HG03045 (cell line): Measurements from ENCODE around the gene CASQ1.

ENCODE experiments used
- ATAC-seq: cut with Tn5 transposase; IDR thresholded peaks from one replicate; pipeline ENCODE4 v1.9.1; 2021; ENCODE audit warnings: mild to moderate bottlenecking, moderate library complexity; ENCODE audit not compliant: unreplicated experiment

CASQ1 gene

DNA sequence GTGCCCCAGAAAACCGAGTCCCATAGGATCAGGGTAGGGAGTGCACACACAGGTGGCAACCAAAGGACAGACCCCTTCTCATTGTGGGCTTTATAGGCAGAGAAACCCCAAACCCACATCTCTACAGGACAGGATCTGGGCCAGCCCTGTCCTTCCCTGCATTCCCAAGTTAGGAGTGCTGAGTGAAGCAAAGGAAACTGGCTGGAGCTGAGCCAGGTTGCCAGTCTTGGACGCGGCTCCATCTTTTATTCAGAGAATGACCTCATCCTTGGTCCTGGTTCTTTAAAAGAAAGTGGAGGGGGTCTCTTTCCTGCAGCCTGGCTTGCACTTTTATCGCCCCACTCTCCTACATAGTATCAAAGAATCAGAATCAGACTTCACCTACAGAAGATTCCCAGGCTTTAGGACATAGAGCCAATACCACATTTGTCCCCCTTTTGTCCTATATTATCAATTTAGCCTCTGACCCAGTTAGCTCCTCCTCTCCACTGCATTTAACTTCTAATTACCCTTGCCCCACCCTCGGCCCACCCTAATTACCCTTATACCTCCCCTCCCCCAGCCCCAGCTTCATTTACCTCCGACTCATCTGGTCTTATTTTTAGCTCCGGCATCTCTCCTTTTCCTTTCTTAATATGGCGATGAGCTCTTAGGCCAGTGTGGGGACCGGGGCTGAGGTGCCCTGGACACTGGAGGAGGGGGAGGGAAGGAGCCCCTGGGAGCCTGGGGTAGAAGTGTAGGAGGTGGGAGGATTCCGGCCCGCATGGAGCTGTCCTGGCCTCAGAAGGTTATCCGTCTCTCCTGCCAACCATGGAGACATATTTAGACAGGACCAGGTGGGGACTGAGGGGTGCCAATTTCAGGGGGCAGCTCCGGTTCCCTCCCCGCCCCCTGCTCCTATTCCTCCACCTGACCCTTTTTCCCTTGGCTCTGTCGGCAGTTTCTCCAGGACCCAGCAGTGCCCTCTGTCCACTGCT is at the start of gene CASQ1:
Gene CASQ1, plus strand, starts transcription at position 927 of the 977 bp plus-strand sequence. CDS start 177 bp downstream, outside the sequence.
- ATAC-seq: no peak

DNA sequence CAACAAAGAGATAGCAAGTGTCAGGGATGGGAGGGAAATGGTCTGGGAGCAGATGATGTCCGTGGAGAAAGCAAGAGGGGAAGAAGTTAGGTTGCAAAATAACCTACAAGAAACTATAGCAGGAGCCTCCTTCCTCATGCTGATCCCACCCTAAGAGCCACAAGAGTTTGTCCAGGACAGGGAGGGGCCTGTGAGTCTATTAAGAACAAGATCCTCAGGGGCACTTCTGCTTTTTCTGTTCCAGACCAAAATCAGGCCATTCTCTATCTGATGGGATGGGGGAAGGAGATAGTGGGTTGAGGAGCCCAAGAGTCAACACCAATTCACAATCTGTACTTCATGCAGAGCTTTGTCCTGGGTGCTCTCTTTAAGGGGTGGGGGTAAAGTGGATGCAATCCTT is 46.7 kb upstream of the CASQ1 start:
- no peak for ATAC-seq

DNA sequence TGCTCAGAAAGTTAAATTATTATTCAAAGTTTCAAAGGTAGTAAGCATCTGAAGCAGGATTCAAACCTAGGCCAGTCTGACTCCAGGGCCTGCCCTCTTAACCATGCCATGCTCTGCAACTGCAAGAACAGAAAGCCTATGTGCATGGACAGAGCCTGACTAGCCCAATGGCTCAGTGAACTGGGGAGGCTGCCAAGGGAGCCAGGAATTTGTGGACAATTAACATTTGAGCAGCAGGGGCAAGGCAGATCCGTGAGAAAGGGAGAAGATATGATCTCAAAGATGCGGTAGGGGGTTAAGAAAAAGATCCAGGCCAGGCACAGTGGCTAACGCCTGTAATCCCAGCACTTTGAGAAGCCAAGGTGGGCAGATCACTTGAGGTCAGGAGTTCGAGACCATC is 45.5 kb upstream of the CASQ1 start:
- ATAC-seq: no peak

DNA sequence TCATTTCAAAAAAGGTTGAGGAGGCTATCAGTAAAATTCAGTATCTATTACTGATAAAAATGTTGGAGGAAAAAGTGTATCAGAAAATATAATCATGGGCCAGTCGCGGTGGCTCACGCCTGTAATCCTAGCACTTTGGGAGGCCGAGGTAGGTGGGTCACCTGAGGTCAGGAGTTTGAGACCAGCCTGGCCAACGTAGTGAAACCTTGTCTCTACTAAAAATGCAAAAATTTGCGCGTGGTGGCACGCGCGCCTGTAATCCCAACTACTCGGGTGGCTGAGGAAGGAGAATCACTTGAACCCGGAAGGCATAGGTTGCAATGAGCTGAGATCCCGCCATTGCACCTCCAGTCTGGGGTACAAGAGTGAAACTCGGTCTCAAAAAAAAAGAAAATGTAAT is 44.3 kb upstream of the CASQ1 start:
- no peak for ATAC-seq

DNA sequence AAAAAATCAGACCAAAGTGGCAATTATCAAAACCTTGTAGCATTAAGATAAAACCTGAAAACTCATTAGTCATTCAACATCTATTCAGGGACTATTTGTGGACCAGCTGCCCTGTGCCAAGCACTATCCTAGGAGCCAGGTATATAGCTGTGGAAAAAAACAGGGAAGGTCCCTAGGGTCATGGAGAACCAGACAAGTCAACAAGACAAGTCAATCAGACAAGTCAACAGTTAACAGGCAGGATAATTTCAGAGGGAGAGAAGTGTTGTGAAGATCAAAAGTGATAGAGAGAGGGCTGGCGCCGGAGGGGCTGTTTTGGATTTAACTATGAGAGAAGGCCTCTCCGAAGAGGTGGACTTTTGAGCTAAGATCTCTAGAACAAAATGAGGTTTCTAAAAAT is 42.3 kb upstream of the CASQ1 start:
- ATAC-seq: no peak

DNA sequence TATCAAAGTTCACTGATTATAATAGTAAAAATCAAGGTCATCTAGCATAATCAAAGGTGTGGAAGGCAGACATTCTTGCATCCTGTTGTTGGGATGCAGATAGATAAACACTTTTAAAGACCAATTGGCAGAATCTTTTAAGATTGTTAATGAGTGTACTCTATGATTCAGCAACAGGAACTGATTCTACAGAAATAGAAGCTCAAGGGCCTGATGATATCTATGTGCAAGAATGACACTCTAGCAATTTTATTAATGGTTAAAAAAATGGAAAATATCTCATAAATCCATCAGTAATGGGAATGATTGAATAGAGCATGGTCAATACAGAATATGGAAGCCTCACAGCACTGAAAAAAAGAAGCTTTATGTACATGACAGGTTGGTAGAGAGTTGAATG is 41.1 kb upstream of the CASQ1 start:
- ATAC-seq: no peak

DNA sequence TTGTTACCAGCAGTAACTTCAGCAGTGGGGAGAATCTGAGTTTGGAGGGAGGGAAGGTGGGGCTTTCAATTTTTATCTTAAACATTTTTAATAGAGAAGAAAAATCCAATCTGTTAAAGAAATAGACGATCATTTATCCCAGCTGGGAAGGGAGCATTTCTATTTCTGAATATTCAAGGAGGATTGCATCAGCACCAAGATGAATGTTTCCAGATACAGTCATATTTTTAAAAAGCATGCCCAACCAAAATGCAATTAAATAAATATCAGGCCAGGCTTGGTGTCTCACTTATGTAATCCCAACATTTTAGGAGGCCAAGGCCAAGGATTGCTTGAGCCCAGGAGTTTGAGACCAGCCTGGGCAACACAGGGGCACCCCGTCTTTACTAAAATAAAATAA is 40.7 kb upstream of the CASQ1 start:
- no peak for ATAC-seq

DNA sequence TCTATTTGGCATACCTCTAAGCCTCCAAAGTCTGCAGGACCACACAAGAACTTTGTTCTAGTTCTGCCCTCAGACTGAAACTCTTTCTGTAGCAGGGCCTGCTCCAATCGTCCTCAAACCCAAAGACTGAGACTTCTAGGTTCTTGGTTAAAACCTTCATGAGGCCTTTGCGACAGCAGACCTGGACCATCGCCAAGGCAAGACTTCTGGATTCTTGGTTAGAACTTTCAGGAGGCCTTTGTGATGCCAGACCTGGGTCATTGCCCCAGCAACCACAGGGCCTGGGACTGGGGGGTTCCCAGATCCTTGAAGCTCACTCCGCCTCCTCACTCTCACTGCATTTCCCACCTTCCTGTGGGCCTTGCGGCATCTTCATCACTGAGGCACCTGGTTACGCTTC is 39.1 kb upstream of the CASQ1 start, which contains the start of gene ATP1A4:
Gene ATP1A4, plus strand, starts transcription at position 301 of the 400 bp plus-strand sequence. CDS start 438 bp downstream, outside the sequence.
- no peak for ATAC-seq

DNA sequence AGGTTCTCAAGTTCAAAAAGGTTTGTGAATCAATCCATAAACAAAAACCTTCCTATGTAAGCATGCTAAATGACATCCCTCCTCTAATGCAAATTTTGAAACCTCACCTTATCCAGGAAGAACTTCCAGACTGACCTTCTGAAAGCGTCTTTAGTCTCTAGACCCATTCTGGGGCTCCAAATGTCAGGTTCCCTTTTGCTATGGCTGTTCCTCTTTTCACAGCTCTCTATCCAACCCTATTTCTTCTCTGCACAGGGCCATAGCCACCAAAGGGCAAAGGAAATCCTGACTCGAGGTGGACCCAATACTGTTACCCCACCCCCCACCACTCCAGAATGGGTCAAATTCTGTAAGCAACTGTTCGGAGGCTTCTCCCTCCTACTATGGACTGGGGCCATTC is 35.6 kb upstream of the CASQ1 start:
- no peak for ATAC-seq

DNA sequence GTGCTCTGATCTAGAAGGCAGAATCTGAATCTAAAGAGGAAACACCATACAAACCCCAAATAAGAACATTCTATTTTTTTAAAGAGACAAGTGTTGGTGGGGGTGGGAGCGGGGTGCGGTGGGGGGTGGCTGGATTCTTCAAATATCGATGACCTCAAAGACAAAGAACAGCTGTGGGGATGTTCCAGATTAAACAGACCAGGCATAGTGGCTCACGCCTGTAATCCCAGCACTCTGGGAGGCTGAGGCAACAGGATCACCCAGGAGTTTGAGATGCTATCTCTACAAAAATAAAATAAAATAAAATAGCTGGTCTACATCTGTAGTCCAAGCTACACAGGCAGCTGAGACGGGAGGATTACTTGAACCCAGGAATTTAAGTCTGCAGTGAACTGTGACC is 34.0 kb upstream of the CASQ1 start:
- no peak for ATAC-seq

DNA sequence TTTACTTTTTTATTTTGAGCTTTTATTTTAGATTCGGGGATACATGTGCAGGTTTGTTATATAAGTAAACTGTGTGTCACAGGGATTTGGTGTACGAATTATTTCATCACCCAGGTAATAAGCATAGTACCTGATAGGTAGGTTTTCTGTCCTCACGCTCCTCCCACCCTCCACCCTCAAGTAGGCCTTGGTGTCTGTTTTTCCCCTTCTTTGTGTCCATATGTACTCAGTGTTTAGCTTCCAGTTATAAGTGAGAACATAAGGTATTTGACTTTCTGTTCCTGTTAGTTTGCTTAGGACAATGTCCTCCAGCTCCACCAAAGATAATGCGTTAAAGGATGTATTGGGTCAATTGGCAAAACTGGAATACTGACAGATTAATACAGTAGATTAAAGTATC is 33.2 kb upstream of the CASQ1 start:
- ATAC-seq: no peak

DNA sequence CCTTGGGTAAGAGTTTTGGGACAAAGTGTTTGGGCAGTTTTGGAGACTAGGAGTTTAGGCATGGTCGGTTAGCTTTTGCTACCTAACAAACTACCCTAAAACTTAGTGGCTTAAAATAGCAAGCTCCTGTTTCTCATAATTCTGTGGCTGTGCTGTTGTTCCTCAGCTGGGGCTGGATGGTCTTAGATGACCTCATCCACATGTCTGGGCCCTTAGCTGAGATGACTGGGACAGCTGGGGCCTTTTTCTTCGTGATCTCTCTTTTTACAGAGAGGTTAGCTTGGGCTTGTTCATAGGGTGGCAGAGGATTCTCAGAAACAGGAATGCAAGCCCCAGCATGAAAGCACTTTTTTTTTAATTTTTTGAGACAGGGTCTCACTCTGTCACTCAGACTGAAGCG is 32.3 kb upstream of the CASQ1 start:
- no peak for ATAC-seq

DNA sequence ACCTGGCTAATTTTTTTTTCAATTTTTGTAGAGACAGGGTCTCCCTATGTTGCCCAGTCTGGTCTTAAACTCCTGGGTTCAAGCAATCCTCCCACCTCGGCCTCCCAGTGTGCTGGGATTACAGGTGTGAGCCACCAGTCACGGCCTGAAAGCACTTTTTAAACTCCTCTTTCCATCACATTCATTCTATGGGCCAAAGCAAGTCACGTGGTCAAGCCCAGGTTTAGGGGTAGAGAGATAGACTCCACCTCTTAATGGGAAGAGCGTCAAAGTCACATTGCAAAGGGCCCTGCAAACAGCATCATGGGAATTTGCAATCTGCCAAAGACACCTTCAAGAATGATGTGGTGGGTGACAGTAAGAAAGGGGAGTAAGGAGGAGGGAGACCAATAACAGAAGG is 31.8 kb upstream of the CASQ1 start:
- ATAC-seq: no peak

DNA sequence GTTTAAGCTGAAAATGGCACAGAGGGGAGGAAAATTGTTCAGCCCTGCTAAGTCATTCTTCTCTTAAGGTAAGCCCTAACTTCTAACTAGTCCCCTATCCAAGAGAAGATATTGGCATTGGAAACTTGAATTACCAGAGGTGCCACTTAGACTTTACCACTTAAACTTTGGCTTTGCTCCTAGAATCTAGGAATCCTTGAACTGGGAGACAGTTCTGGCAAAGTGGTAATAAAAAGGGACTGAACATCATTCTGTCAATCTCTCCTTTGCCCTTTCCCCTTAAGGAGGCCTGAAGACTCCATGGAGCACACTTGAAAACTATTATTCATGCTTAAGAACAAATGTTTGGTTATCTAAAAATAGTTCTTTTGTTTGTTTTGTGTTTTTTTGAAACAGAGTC is 30.5 kb upstream of the CASQ1 start:
- no peak for ATAC-seq

DNA sequence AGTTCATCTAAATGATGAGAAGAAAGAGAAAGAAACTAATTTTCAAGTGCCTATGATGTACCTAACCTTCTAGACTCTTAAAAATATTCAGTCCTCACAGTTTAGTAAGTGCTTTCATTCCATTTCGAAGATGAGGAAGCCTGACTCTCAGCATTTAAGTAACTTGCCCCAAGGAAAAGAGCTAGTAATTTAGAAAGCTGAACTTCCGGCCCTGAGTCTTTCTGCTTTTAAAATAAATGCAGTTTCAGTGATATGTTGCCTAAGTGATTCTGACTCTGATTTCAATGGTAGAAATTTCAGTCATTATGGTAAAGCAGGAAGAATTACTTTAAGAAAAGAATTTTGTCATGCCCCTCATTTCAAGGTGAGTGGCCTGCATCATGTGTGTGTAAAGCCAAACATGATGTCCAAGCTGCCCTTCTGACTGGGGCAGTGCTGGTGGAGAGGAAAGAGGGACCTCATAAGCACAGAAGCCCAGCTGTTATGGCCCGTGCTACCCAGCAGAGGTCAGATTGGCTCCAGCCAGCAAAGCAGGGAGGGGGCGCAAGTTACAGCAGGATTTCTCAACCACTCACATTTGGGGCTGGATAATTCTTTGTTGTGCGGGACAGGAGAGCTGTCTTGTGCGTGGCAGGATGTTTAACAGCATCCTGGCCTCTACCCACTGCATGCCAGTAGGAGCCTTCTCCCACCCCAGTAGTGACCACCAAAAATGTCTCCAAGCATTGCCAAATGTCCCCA is 28.2 kb upstream of the CASQ1 start:
- no peak for ATAC-seq

DNA sequence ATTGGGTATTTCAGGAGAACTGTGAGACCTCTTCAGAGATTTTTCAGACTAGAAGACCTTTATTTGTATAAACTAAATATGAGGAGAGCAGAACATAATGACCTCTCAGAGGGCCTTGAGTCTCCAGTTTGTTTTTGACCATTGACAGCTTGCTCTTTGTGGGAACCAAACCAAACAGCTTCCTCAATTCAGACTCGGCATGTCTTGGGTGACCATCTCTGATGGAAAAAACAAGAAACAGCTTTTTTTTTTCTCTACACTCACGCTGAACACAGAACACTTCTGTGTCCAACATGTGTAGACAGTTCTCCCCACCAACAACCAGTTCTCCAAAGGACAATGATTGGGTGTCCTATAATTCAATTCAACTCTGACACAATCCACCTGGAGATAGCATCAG is 27.4 kb upstream of the CASQ1 start:
- ATAC-seq: no peak

DNA sequence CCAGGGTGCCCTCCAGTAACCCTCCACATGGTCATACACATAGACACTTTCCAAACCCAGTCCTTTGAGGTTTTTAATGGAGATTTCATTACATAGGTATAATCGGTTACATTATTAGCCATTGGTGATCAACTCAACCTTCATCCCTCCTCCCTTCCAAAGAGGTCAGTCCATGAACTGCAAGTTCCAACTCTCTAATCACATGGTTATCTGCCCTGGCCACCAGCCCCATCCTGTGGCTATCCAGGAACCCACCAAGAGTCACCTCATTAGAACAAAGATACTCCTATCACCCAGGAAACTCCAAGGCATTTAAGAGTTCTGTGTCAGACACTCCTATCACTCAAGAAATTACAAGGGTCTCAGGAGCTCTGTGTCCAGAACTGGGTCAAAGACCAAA is 26.8 kb upstream of the CASQ1 start:
- no peak for ATAC-seq

DNA sequence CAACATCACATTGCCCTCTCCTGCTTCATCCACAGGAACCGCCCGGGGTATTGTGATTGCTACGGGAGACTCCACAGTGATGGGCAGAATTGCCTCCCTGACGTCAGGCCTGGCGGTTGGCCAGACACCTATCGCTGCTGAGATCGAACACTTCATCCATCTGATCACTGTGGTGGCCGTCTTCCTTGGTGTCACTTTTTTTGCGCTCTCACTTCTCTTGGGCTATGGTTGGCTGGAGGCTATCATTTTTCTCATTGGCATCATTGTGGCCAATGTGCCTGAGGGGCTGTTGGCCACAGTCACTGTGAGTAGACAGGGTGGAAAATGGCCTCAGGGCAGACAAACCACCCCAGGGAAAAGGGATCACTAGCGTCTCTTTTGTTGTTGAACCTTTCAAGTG is 26.3 kb upstream of the CASQ1 start:
- ATAC-seq: no peak

DNA sequence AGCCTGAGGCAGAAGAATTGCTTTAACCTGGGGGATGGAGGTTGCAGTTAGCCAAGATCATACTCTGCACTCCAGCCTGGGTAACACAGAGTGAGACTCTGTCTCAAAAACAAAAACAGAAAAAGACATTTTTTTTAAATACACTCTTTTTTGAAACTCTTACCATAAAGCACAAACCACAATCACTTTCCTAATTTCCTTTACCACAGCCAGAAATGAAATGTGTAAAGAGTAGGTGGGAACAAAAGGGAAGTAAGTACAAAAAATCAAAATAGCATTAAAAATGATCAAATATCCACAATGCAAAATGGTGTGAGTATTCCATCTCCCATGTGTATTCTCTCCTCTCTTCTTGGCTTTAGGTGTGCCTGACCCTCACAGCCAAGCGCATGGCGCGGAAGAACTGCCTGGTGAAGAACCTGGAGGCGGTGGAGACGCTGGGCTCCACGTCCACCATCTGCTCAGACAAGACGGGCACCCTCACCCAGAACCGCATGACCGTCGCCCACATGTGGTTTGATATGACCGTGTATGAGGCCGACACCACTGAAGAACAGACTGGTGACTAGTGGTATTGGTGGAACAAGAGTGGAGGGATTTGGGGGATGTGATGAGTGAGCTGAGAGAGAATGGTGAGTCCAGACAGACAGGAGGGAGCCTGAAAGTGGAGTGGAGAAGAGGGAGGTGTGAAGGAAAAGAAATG is 24.1 kb upstream of the CASQ1 start:
- ATAC-seq: no peak

DNA sequence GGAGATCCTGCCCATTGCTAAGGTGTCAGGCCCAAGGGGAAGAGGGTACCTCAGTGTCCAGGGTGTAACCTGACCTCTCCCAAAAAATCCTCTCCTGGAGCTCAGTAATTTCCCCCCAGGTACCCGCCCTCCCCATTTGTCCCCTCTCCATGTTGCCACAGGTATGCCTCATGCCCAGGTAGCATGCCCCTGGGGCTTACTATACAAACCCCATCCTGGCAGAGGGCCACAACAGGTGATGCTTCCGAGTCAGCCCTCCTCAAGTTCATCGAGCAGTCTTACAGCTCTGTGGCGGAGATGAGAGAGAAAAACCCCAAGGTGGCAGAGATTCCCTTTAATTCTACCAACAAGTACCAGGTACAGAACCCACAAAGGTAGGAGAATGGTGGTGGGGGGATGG is 23.3 kb upstream of the CASQ1 start:
- ATAC-seq: no peak

DNA sequence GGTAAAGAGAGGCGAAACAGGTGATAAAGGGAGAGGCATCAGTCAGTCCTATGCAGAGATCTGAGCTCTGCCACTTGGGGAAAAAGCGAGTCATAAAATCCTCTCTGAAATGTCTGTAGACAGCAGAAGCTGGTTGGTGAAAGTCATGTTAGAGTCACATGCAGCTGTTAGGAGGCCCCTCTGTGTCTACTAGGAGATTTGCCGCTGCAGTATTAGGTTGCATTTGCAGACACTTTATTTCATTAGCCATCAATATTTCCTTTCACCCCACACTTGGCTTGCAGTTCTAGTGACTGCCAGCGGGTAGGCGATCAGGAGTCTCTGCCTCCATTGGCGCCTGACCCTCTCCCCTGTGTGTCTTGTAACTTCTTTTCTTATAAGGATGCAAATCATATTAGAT is 22.8 kb upstream of the CASQ1 start:
- ATAC-seq: no peak
